IMR-90 (cell line): ENCODE measurements around the gene NLGN2. TPM values are rescaled to one million over a fixed set of nuclear protein-coding genes. Genes with fewer than 3 reads are reported as not detected.

Experiments
- ATAC-seq: fragments of 200-7000 bp; cut with Tn5 transposase; 2 replicates; pipeline ENCODE4 v1.9.1; 2020; ENCODE audit warnings: low read depth, mild to moderate bottlenecking, moderate library complexity
- BruUV-seq: library from RNA; stranded (reverse); fragments of 400-500 nt; replicated peaks from 2 replicates; lab custom pipeline; 2021; lab: Mats Ljungman, UMichigan
- CTCF ChIA-PET: fragments of 300-600 bp; formaldehyde crosslinking; extraction: SDS; loops from one replicate; lab custom pipeline; 2021; ENCODE audit warnings: antibody characterized with exemption; lab: Yijun Ruan, JAX
- POLR2A ChIA-PET: fragments of 300-600 bp; sonication (Branson Sonifier 250); formaldehyde crosslinking; loops from one replicate; lab custom pipeline; 2022; ENCODE audit warnings: antibody characterized with exemption; ENCODE audit not compliant: unreplicated experiment; lab: Charles Lee
- DNase-seq: peaks from one replicate; pipeline ENCODE4 v3.0.0; 2013
- H2AFZ ChIP-seq: replicated peaks from 2 replicates; pipeline ENCODE3; 2013; ENCODE audit warnings: low read length, mild to moderate bottlenecking; ENCODE audit not compliant: poor library complexity
- H2AK5ac ChIP-seq: 2 replicates; pipeline ENCODE4 v1.6.1; 2013; ENCODE audit warnings: low read depth, low read length, inconsistent platforms
- H2AK9ac ChIP-seq: replicated peaks from 2 replicates; pipeline ENCODE3; 2013; ENCODE audit warnings: mild to moderate bottlenecking, low read depth, low read length, moderate library complexity; ENCODE audit not compliant: poor library complexity
- H2BK120ac ChIP-seq: 2 replicates; pipeline ENCODE4 v1.6.1; 2013; ENCODE audit warnings: low read depth, low read length, inconsistent platforms
- H2BK15ac ChIP-seq: 3 replicates; pipeline ENCODE4 v1.6.1; 2013; ENCODE audit warnings: low read depth, low read length, inconsistent platforms
- H2BK20ac ChIP-seq: 2 replicates; pipeline ENCODE4 v1.6.1; 2013; ENCODE audit warnings: low read depth, mild to moderate bottlenecking, inconsistent platforms, low read length, moderate library complexity
- H2BK5ac ChIP-seq: 2 replicates; pipeline ENCODE4 v1.6.1; 2013; ENCODE audit warnings: mild to moderate bottlenecking, low read depth, low read length, inconsistent platforms; ENCODE audit not compliant: poor library complexity, severe bottlenecking
- H3K14ac ChIP-seq: replicated peaks from 2 replicates; pipeline ENCODE4 v1.6.1; 2013; ENCODE audit warnings: low read depth, low read length, inconsistent platforms
- H3K18ac ChIP-seq: 2 replicates; pipeline ENCODE4 v1.6.1; 2013; ENCODE audit warnings: low read depth, low read length, control low read depth
- H3K23ac ChIP-seq: 2 replicates; pipeline ENCODE4 v1.6.1; 2013; ENCODE audit warnings: low read depth, low read length, inconsistent platforms
- H3K27ac ChIP-seq: 2 replicates; pipeline ENCODE4 v1.5.1; 2013; ENCODE audit warnings: mild to moderate bottlenecking, control low read depth, low read length; ENCODE audit not compliant: insufficient read depth
- H3K27me3 ChIP-seq: 2 replicates; pipeline ENCODE4 v1.6.1; 2013; ENCODE audit warnings: low read length; ENCODE audit not compliant: control insufficient read depth, insufficient read depth
- H3K36me3 ChIP-seq: 2 replicates; pipeline ENCODE4 v1.6.1; 2013; ENCODE audit warnings: low read length, mixed read lengths; ENCODE audit not compliant: control insufficient read depth, insufficient read depth
- H3K4ac ChIP-seq: 2 replicates; pipeline ENCODE4 v1.6.1; 2013; ENCODE audit warnings: low read depth, low read length, inconsistent platforms
- H3K4me1 ChIP-seq: 2 replicates; pipeline ENCODE4 v1.6.1; 2013; ENCODE audit warnings: low read length, mixed read lengths; ENCODE audit not compliant: control insufficient read depth, insufficient read depth
- H3K4me2 ChIP-seq: 2 replicates; pipeline ENCODE4 v1.6.1; 2013; ENCODE audit warnings: low read depth, mild to moderate bottlenecking, control low read depth, low read length, moderate library complexity
- H3K4me3 ChIP-seq: 2 replicates; pipeline ENCODE4 v1.5.1; 2013; ENCODE audit warnings: low read depth, mild to moderate bottlenecking, control low read depth, low read length, moderate library complexity; ENCODE audit not compliant: insufficient read depth
- H3K56ac ChIP-seq: 2 replicates; pipeline ENCODE4 v1.6.1; 2013; ENCODE audit warnings: low read length, inconsistent platforms; ENCODE audit not compliant: insufficient read depth; ENCODE audit errors: extremely low read depth
- H3K79me1 ChIP-seq, 2 experiments: 2 replicates each; pipeline ENCODE4 v1.6.1; 2013; ENCODE audit warnings: low read length in 2 of 2, inconsistent platforms in 1 of 2, low read depth in 1 of 2
- H3K9ac ChIP-seq: 2 replicates; pipeline ENCODE4 v1.6.1; 2013; ENCODE audit warnings: low read depth, low read length, control low read depth
- H3K9me1 ChIP-seq: 2 replicates; pipeline ENCODE4 v1.6.1; 2013; ENCODE audit warnings: low read length, inconsistent platforms; ENCODE audit not compliant: insufficient read depth
- H3K9me3 ChIP-seq: 2 replicates; pipeline ENCODE4 v1.6.1; 2013; ENCODE audit warnings: low read length; ENCODE audit not compliant: control insufficient read depth, insufficient read depth
- H4K20me1 ChIP-seq: 2 replicates; pipeline ENCODE4 v1.6.1; 2013; ENCODE audit warnings: low read length, inconsistent platforms; ENCODE audit not compliant: insufficient read depth
- H4K5ac ChIP-seq: 2 replicates; pipeline ENCODE4 v1.6.1; 2013; ENCODE audit warnings: mild to moderate bottlenecking, low read depth, low read length, control low read depth
- H4K8ac ChIP-seq, 2 experiments: 2 replicates each; pipeline ENCODE4 v1.6.1; 2013; ENCODE audit warnings: low read depth in 2 of 2, low read length in 2 of 2, control low read depth in 1 of 2, inconsistent platforms in 1 of 2
- H4K91ac ChIP-seq: 2 replicates; pipeline ENCODE4 v1.6.1; 2013; ENCODE audit warnings: low read depth, low read length, inconsistent platforms; ENCODE audit not compliant: insufficient read depth
- BHLHE40 ChIP-seq: fragments of 150-350 bp; IDR thresholded peaks from 2 replicates; pipeline ENCODE4 v1.6.1; 2016; ENCODE audit warnings: mild to moderate bottlenecking, low read depth, low read length
- USF2 ChIP-seq: fragments of 150-350 bp; IDR thresholded peaks from 2 replicates; pipeline ENCODE4 v1.6.1; 2017; ENCODE audit warnings: mild to moderate bottlenecking, antibody characterized with exemption, low read length, low read depth
- WGBS, 2 experiments: methylation state at CpG; one replicate each; pipeline versions ENCODE4 v1.1.5 to v1.1.7; 2013; ENCODE audit warnings: missing lambda C conversion rate in 2 of 2; ENCODE audit not compliant: insufficient read length in 1 of 2; ENCODE audit errors: extremely low coverage in 2 of 2; 5-methylcytosine and 5-hydroxymethylcytosine counted together
- dilution Hi-C: fragments of 300-500 bp; cut with HindIII; formaldehyde crosslinking; loops from one replicate; pipeline ENCODE4 v1.14.3; 2018; ENCODE audit warnings: low sequenced_read_pairs; ENCODE audit not compliant: unreplicated experiment
- in situ Hi-C: fragments of 300-500 bp; cut with MboI; formaldehyde crosslinking; loops from 3 replicates; pipeline ENCODE4 v1.14.3; 2019; ENCODE audit warnings: low sequenced_read_pairs, inconsistent platforms, mixed read lengths
- intact Hi-C: fragments of 100-400 bp; cut with micrococcal nuclease; formaldehyde crosslinking; loops from 2 replicates; pipeline ENCODE4 v1.10.0; 2022
- polyA plus RNA-seq, 3 experiments: library from polyadenylated mRNA; depleted of rRNA; stranded (reverse); fragments of >200 nt; gene quantifications; 2 replicates each; pipeline ENCODE4 v1.2.3, GENCODE V29; 2012; ENCODE audit warnings: low replicate concordance in 1 of 3
- total RNA-seq: library from RNA; depleted of rRNA; stranded (reverse); fragments of >200 nt; gene quantifications from 2 replicates; pipeline ENCODE4 v1.2.3, GENCODE V29; 2012

The NLGN2 gene
- total and polyA plus RNA-seq, 2 of the 4 experiments (the other 2 are of a cell fraction), result 1.8 to 38.1 TPM

GRCh38 chr17:7413346-7413985, 5.8 kb downstream of the NLGN2 start:
- Histone ChIP-seq H2BK15ac (no peak overlapping the region), H3K4ac (no peak overlapping the region), H2BK20ac (no peak overlapping the region), H4K20me1 (peaks cover 7% of the 10 kb centered on the region; the same call in 1 of the 2 replicates), H3K23ac (no peak overlapping the region), H3K9me3 (no peaks in the 10 kb centered on the region), H3K18ac (no peak overlapping the region), H3K4me3 (no peak overlapping the region), H4K8ac (no peak overlapping the region), H3K4me1 (peaks cover 4% of the 10 kb centered on the region; the same call in 1 of the 2 replicates), H3K14ac (no peak overlapping the region), H3K27me3 (no peaks in the 10 kb centered on the region), H2BK120ac (no peak overlapping the region), H2BK5ac (no peak overlapping the region), H3K79me1 (peaks cover 0 to 3% of the 10 kb centered on the region in 2 experiments; a peak in 1 of 4 replicates), H4K5ac (no peak overlapping the region), H3K36me3 (peaks cover 51% of the 10 kb centered on the region), H2AK5ac (no peak overlapping the region), H2AFZ (no peak overlapping the region), H3K9me1 (peaks cover 7% of the 10 kb centered on the region; the same call in 1 of the 2 replicates), H2AK9ac (peak overlapping the region; percentile 37), H3K9ac (no peak overlapping the region), H3K27ac (no peak overlapping the region), H3K4me2 (no peak overlapping the region), H3K56ac (no peak overlapping the region), H4K91ac (no peak overlapping the region)
- in situ Hi-C loops (no loop called here), dilution Hi-C loops (no loop called here), intact Hi-C loops (no loop called here)
- TF ChIP-seq USF2 (peak; percentile 33; the same call in 1 of the 2 replicates), BHLHE40 (no peak)
- BruUV-seq, result no TSS peak
- ChIA-PET CTCF (no interaction called here), POLR2A (interaction anchor here (1.0 kb wide), 1 partner anchor 9 kb away, joined by 5 read pairs; the partner anchor contains the start of gene TMEM256)
- DNase-seq (peak; percentile 62), ATAC-seq (peak; percentile 69)
- WGBS, 2 experiments, result no CpG with 5 or more reads among the region's 6 CpGs
